ENCODE data around the gene DSTN.

DSTN gene

DNA sequence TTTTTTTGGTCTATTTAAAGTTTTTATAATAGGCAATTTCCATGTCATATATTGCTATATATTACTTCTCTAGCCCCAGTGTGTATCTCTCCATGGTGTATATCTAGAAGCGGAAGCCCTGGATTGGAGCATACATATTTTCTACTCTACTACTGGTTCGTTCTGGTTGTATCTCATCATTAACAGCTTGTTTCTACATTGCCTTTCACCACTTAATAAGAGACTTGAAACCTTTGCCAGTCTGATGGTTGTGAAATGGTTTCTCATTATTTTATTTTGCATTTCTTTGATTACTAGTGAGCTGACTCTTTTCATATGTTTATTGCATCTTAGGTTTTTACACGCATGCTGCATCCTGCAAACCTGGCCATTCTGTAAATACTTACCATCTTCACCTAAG is 3.6 kb downstream of the DSTN start:
- Histone ChIP-seq H3K4me3 (ENCODE audit: insufficient read depth, low read depth, low read length, poor library complexity, severe bottlenecking) (no peak overlapping the region), H3K4me1 (ENCODE audit: control insufficient read depth, insufficient read depth, low read length, poor library complexity, severe bottlenecking) (peaks cover 7% of the 10 kb centered on the region), H3K36me3 (ENCODE audit: control insufficient read depth, insufficient read depth, low read length) (no peaks in the 10 kb centered on the region), H3K27me3 (replicated peaks; ENCODE audit: control insufficient read depth, insufficient read depth, low read length, poor library complexity, severe bottlenecking) (no peaks in the 10 kb centered on the region), H3K9me3 (ENCODE audit: control insufficient read depth, low read length) (no peaks in the 10 kb centered on the region), H3K27ac (ENCODE audit: insufficient read depth, low read length, poor library complexity, severe bottlenecking) (no peak overlapping the region)
- DNase-seq = no peak

DNA sequence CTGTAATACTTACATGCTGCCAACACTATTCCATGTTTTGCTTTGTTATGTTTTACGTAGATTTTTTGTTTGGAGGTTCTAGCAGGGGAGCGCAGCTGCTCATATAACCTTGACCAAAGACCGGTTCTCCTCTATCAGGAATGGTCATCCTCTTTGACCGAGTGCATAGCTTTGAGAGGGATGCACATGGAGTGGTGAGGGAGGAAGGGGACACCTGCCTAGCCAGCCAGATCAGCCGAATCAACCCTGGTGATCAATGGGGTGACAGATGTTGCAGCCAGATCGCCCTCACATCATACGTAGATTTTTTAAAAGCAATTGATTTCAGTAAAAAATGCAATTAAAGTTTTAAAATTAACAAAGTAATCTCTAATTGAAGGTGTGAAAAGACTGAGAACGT is 6.3 kb downstream of the DSTN start:
- H3K27ac ChIP-seq (ENCODE audit: insufficient read depth, low read length, poor library complexity, severe bottlenecking) = no peak overlapping the region
- no peaks in the 10 kb centered on the region for H3K36me3 ChIP-seq (ENCODE audit: control insufficient read depth, insufficient read depth, low read length)
- DNase-seq = no peak
- H3K4me3 ChIP-seq (ENCODE audit: insufficient read depth, low read depth, low read length, poor library complexity, severe bottlenecking) = no peak overlapping the region
- H3K9me3 ChIP-seq (ENCODE audit: control insufficient read depth, low read length) = no peaks in the 10 kb centered on the region
- no peaks in the 10 kb centered on the region for H3K27me3 ChIP-seq (replicated peaks; ENCODE audit: control insufficient read depth, insufficient read depth, low read length, poor library complexity, severe bottlenecking)
- H3K4me1 ChIP-seq (ENCODE audit: control insufficient read depth, insufficient read depth, low read length, poor library complexity, severe bottlenecking) = peaks cover 3% of the 10 kb centered on the region

DNA sequence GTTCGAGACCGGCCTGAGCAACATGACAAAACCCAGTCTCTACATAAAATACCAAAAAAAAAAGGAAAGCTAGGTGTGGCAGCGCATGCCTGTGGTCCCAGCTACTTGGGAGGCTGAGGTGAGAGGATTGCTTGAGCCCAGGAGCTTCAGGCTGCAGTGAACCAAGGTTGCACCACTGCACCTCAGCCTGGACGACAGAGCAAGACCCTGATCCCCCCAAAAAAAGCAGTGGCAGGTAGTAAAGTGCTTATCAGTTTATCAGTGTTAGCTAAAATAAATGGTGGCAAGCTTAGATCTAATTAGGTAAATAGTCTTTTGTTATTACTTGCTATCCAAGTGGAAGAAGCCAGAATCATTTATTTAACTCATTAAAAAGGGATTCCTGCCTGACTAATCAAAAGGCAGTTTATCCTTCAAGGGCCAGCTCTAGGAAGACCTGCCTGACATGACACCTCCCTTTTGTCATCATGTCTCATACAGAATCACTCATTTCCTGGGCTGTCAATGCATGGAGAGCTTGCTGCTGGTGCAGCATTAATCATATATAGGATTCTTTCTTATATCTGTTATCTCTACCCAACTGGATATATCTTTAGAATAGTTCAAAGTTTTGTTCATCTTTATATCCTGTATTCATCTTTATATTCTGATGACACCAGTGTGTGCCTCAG is 9.6 kb downstream of the DSTN start:
- no peak overlapping the region for H3K27ac ChIP-seq (ENCODE audit: insufficient read depth, low read length, poor library complexity, severe bottlenecking)
- H3K4me3 ChIP-seq (ENCODE audit: insufficient read depth, low read depth, low read length, poor library complexity, severe bottlenecking) = no peak overlapping the region
- H3K27me3 ChIP-seq (replicated peaks; ENCODE audit: control insufficient read depth, insufficient read depth, low read length, poor library complexity, severe bottlenecking) = no peaks in the 10 kb centered on the region
- no peak for DNase-seq
- H3K36me3 ChIP-seq (ENCODE audit: control insufficient read depth, insufficient read depth, low read length) = no peaks in the 10 kb centered on the region
- no peaks in the 10 kb centered on the region for H3K9me3 ChIP-seq (ENCODE audit: control insufficient read depth, low read length)
- no peaks in the 10 kb centered on the region for H3K4me1 ChIP-seq (ENCODE audit: control insufficient read depth, insufficient read depth, low read length, poor library complexity, severe bottlenecking)

DNA sequence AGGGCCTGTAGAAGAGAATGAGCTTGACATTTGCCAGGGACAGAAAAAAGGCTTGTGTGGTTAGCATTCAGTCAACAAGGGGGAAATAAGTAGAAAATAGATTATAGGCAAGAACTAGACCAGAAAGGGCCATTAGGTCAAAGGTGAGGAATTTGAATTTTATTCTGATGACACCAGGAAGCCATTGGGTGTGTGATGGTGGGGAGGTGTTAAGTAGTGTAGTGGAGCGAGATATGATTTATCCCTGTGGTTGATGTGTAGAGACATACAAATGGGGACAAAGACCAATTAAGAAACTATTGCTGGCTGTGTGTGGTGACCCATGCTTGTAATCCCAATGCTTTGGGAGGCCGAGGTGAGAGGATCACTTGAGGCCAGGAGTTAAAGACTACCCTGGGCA is 11.0 kb downstream of the DSTN start:
- Histone ChIP-seq H3K36me3 (ENCODE audit: control insufficient read depth, insufficient read depth, low read length) (no peaks in the 10 kb centered on the region), H3K4me1 (ENCODE audit: control insufficient read depth, insufficient read depth, low read length, poor library complexity, severe bottlenecking) (no peaks in the 10 kb centered on the region), H3K27me3 (replicated peaks; ENCODE audit: control insufficient read depth, insufficient read depth, low read length, poor library complexity, severe bottlenecking) (no peaks in the 10 kb centered on the region), H3K9me3 (ENCODE audit: control insufficient read depth, low read length) (no peaks in the 10 kb centered on the region), H3K4me3 (ENCODE audit: insufficient read depth, low read depth, low read length, poor library complexity, severe bottlenecking) (no peak overlapping the region), H3K27ac (ENCODE audit: insufficient read depth, low read length, poor library complexity, severe bottlenecking) (no peak overlapping the region)
- DNase-seq = no peak

GRCh38 chr20:17583126-17583525 is 13.3 kb downstream of the DSTN start:
- H3K4me3 ChIP-seq (ENCODE audit: insufficient read depth, low read depth, low read length, poor library complexity, severe bottlenecking) = no peak overlapping the region
- H3K36me3 ChIP-seq (ENCODE audit: control insufficient read depth, insufficient read depth, low read length) = no peaks in the 10 kb centered on the region
- H3K27ac ChIP-seq (ENCODE audit: insufficient read depth, low read length, poor library complexity, severe bottlenecking) = no peak overlapping the region
- DNase-seq = no peak
- H3K9me3 ChIP-seq (ENCODE audit: control insufficient read depth, low read length) = no peaks in the 10 kb centered on the region
- H3K4me1 ChIP-seq (ENCODE audit: control insufficient read depth, insufficient read depth, low read length, poor library complexity, severe bottlenecking) = no peaks in the 10 kb centered on the region
- H3K27me3 ChIP-seq (replicated peaks; ENCODE audit: control insufficient read depth, insufficient read depth, low read length, poor library complexity, severe bottlenecking) = no peaks in the 10 kb centered on the region

DNA sequence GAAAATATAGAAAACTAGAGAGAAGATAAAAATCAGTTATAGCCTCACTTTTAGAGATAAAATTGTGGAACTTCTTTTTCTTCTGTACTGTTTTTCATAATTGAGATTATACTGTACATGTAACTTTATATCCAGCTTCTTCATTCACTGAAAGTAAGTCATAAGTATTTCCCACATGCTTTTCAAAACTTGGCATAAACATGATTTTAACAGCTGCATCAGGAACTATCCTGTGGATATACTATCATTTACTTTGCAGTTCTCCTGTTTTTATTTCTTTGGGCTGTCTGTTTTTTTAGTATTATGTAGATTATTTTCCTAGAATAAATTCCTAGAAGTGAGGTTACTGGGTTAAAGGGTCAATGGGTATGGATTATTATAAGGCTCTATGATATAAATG is 14.8 kb downstream of the DSTN start:
- H3K27me3 ChIP-seq (replicated peaks; ENCODE audit: control insufficient read depth, insufficient read depth, low read length, poor library complexity, severe bottlenecking) = no peaks in the 10 kb centered on the region
- no peak overlapping the region for H3K4me3 ChIP-seq (ENCODE audit: insufficient read depth, low read depth, low read length, poor library complexity, severe bottlenecking)
- H3K9me3 ChIP-seq (ENCODE audit: control insufficient read depth, low read length) = no peaks in the 10 kb centered on the region
- no peaks in the 10 kb centered on the region for H3K4me1 ChIP-seq (ENCODE audit: control insufficient read depth, insufficient read depth, low read length, poor library complexity, severe bottlenecking)
- no peaks in the 10 kb centered on the region for H3K36me3 ChIP-seq (ENCODE audit: control insufficient read depth, insufficient read depth, low read length)
- H3K27ac ChIP-seq (ENCODE audit: insufficient read depth, low read length, poor library complexity, severe bottlenecking) = no peak overlapping the region
- no peak for DNase-seq

DNA sequence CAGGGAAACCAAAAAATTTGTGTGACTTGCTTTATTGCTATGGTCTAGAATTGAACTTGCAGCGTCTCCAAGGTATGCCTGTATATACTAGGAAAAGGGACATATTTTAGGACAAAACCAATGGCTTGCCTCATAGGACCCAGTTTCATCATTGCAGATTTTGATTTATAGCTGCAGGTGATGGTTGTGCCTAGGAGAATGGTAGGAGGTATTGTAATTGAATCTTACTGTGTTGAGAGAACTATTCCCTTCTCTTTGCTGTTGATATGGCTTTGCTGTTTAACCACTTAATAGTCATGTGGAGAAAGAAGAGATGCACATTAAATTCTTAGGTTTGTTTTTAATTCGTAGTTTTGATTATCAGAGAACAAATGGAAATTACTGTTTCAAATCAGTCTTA is 16.4 kb downstream of the DSTN start:
- Histone ChIP-seq H3K4me1 (ENCODE audit: control insufficient read depth, insufficient read depth, low read length, poor library complexity, severe bottlenecking) (no peaks in the 10 kb centered on the region), H3K4me3 (ENCODE audit: insufficient read depth, low read depth, low read length, poor library complexity, severe bottlenecking) (no peak overlapping the region), H3K9me3 (ENCODE audit: control insufficient read depth, low read length) (no peaks in the 10 kb centered on the region), H3K27me3 (replicated peaks; ENCODE audit: control insufficient read depth, insufficient read depth, low read length, poor library complexity, severe bottlenecking) (no peaks in the 10 kb centered on the region), H3K27ac (ENCODE audit: insufficient read depth, low read length, poor library complexity, severe bottlenecking) (no peak overlapping the region), H3K36me3 (ENCODE audit: control insufficient read depth, insufficient read depth, low read length) (no peaks in the 10 kb centered on the region)
- DNase-seq = no peak

GRCh38 chr20:17587148-17587547 is 17.3 kb downstream of the DSTN start:
- Histone ChIP-seq H3K27me3 (replicated peaks; ENCODE audit: control insufficient read depth, insufficient read depth, low read length, poor library complexity, severe bottlenecking) (no peaks in the 10 kb centered on the region), H3K36me3 (ENCODE audit: control insufficient read depth, insufficient read depth, low read length) (no peaks in the 10 kb centered on the region), H3K27ac (ENCODE audit: insufficient read depth, low read length, poor library complexity, severe bottlenecking) (no peak overlapping the region), H3K4me3 (ENCODE audit: insufficient read depth, low read depth, low read length, poor library complexity, severe bottlenecking) (no peak overlapping the region), H3K9me3 (ENCODE audit: control insufficient read depth, low read length) (no peaks in the 10 kb centered on the region), H3K4me1 (ENCODE audit: control insufficient read depth, insufficient read depth, low read length, poor library complexity, severe bottlenecking) (no peaks in the 10 kb centered on the region)
- DNase-seq = no peak

DNA sequence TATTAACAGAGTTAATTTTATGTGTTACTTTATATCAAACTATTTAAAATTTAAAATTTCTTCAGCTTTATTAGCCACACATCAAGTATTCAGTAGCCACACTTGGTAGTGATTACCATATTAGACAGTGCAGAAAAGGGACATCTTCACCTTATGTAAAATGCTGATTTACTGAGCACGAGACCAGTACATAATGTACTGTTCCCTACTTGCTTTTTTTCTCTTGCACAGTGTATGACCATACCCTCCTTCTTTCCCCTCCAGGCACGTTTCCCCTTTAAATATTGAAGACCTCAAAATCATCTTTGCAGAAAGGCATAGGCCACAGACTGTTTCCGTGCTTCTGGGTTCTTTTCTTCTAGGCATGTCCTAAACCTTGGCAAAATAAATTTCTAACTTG is 17.9 kb downstream of the DSTN start:
- H3K36me3 ChIP-seq (ENCODE audit: control insufficient read depth, insufficient read depth, low read length) = no peaks in the 10 kb centered on the region
- DNase-seq = no peak
- no peaks in the 10 kb centered on the region for H3K9me3 ChIP-seq (ENCODE audit: control insufficient read depth, low read length)
- no peaks in the 10 kb centered on the region for H3K4me1 ChIP-seq (ENCODE audit: control insufficient read depth, insufficient read depth, low read length, poor library complexity, severe bottlenecking)
- H3K27ac ChIP-seq (ENCODE audit: insufficient read depth, low read length, poor library complexity, severe bottlenecking) = no peak overlapping the region
- H3K4me3 ChIP-seq (ENCODE audit: insufficient read depth, low read depth, low read length, poor library complexity, severe bottlenecking) = no peak overlapping the region
- H3K27me3 ChIP-seq (replicated peaks; ENCODE audit: control insufficient read depth, insufficient read depth, low read length, poor library complexity, severe bottlenecking) = no peaks in the 10 kb centered on the region

DNA sequence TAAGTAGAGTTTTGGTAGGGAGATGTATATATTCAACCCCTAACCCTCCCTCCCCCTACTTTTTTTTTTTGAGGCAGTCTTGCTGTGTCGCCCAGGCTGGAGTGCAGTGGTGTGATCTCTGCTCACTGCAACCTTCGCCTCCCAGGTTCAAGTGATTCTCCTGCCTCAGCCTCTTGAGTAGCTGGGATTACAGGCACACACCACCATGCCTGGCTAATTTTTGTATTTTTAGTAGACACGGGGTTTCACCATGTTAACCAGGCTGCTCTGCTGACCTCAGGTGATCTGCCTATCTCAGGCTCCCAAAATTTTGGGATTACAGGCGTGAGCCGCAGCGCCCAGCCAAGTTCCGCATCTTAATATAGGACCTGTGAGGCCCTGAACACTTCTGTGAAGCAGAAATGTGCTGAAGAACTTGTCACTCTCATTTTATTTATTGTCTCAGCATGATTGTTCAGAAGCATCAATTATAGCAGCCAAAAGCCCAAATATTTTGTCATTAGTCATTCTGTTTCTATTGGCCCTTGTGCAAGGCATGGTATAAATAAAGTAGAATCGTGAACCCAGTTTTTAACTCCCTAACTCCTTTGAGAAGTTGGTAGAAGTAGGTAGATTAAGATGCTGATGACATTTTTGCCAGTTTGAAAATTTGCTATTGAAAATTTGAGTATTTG is 19.4 kb downstream of the DSTN start:
- no peaks in the 10 kb centered on the region for H3K4me1 ChIP-seq (ENCODE audit: control insufficient read depth, insufficient read depth, low read length, poor library complexity, severe bottlenecking)
- H3K9me3 ChIP-seq (ENCODE audit: control insufficient read depth, low read length) = no peaks in the 10 kb centered on the region
- DNase-seq = no peak
- H3K27me3 ChIP-seq (replicated peaks; ENCODE audit: control insufficient read depth, insufficient read depth, low read length, poor library complexity, severe bottlenecking) = no peaks in the 10 kb centered on the region
- no peaks in the 10 kb centered on the region for H3K36me3 ChIP-seq (ENCODE audit: control insufficient read depth, insufficient read depth, low read length)
- no peak overlapping the region for H3K4me3 ChIP-seq (ENCODE audit: insufficient read depth, low read depth, low read length, poor library complexity, severe bottlenecking)
- H3K27ac ChIP-seq (ENCODE audit: insufficient read depth, low read length, poor library complexity, severe bottlenecking) = no peak overlapping the region

Data from effector memory CD4-positive, alpha-beta T cell (primary cell).